HepG2 (cell line): ENCODE results near the gene CR1L. TPM values are rescaled to one million over a fixed set of nuclear protein-coding genes. Genes with fewer than 3 reads are reported as not detected.

Experiments used
- HHEX ChIP-seq: IDR thresholded peaks from 2 replicates; pipeline ENCODE4 v1.6.1; 2016; ENCODE audit warnings: control low read depth
- IKZF1 ChIP-seq: fragments of 450-650 bp; IDR thresholded peaks from 2 replicates; pipeline ENCODE4 v1.7.1; 2016
- KDM3A ChIP-seq: IDR thresholded peaks from 2 replicates; pipeline ENCODE4 v1.6.1; 2018; ENCODE audit warnings: low read depth, missing compliant biosample characterization
- MAF1 ChIP-seq: sonication (generic); formaldehyde crosslinking; IDR thresholded peaks from 2 replicates; pipeline ENCODE4 v1.5.0; 2020; ENCODE audit warnings: missing genetic modification reagents, borderline replicate concordance
- MIXL1 ChIP-seq: IDR thresholded peaks from 2 replicates; pipeline ENCODE4 v1.6.1; 2016
- PHB2 ChIP-seq: fragments of 450-650 bp; IDR thresholded peaks from 2 replicates; pipeline ENCODE4 v1.6.1; 2018; ENCODE audit not compliant: partially characterized antibody
- SALL2 ChIP-seq: sonication (generic); formaldehyde crosslinking; IDR thresholded peaks from 2 replicates; pipeline ENCODE4 v1.8.1; 2023; ENCODE audit warnings: mild to moderate bottlenecking, missing genetic modification reagents, inconsistent platforms
- SMAD3 ChIP-seq: sonication (generic); formaldehyde crosslinking; IDR thresholded peaks from 2 replicates; pipeline ENCODE4 v1.4.0; 2020; ENCODE audit warnings: missing genetic modification reagents
- SPEN ChIP-seq: sonication (generic); formaldehyde crosslinking; IDR thresholded peaks from 2 replicates; pipeline ENCODE4 v1.5.1; 2020; ENCODE audit warnings: low read depth, mild to moderate bottlenecking, missing genetic modification reagents
- ZNF468 ChIP-seq: sonication (generic); formaldehyde crosslinking; IDR thresholded peaks from 2 replicates; pipeline ENCODE4 v1.8.0; 2022; ENCODE audit warnings: mild to moderate bottlenecking, moderate library complexity, missing genetic modification reagents
- ZNF776 ChIP-seq: sonication (generic); formaldehyde crosslinking; IDR thresholded peaks from 2 replicates; pipeline ENCODE4 v1.4.0; 2020; ENCODE audit warnings: mild to moderate bottlenecking, missing genetic modification reagents
- ZSCAN30 ChIP-seq: sonication (generic); formaldehyde crosslinking; IDR thresholded peaks from 2 replicates; pipeline ENCODE4 v1.5.0; 2020; ENCODE audit warnings: mild to moderate bottlenecking, missing genetic modification reagents
- ZSCAN31 ChIP-seq: sonication (generic); formaldehyde crosslinking; IDR thresholded peaks from 2 replicates; pipeline ENCODE4 v1.5.0; 2020; ENCODE audit warnings: low read depth, mild to moderate bottlenecking, missing genetic modification reagents
- polyA plus RNA-seq, 8 experiments: library from polyadenylated mRNA; depleted of rRNA in 3 of 8; stranded (reverse) in 7 of 8; unstranded in 1 of 8; fragments of >200 nt; fragmentation: Illumina TruSeq in 4 of 8; extraction: Trizol in 4 of 8; gene quantifications; 2 replicates each; pipeline versions ENCODE4 v1.2.1 to v1.2.3, GENCODE V29; 2011 to 2016; ENCODE audit warnings: low read depth in 4 of 8, missing spikeins in 1 of 8, mixed read lengths in 1 of 8; ENCODE audit not compliant: insufficient read depth in 1 of 8
- total RNA-seq, 5 experiments: library from RNA; depleted of rRNA; stranded (reverse); fragments of >200 nt; fragmentation: Illumina TruSeq; extraction: Trizol; gene quantifications; 2 replicates each; pipeline ENCODE4 v1.2.3, GENCODE V29; 2016; ENCODE audit warnings: low read depth in 1 of 5
- TF ChIP-seq, protein P1 (sequence below): sonication (generic); formaldehyde crosslinking; IDR thresholded peaks from 2 replicates; pipeline ENCODE4 v1.9.0; 2021; ENCODE audit warnings: missing genetic modification reagents, borderline replicate concordance
- TF ChIP-seq, protein P2 (sequence below): fragments of 450-650 bp; IDR thresholded peaks from 2 replicates; pipeline ENCODE4 v1.6.1; 2017
- TF ChIP-seq, protein P3 (sequence below): sonication (generic); formaldehyde crosslinking; IDR thresholded peaks from 2 replicates; pipeline ENCODE4 v1.5.1; 2020; ENCODE audit warnings: missing genetic modification reagents, mild to moderate bottlenecking, borderline replicate concordance
- TF ChIP-seq, protein P4 (sequence below): sonication (generic); formaldehyde crosslinking; IDR thresholded peaks from 2 replicates; pipeline ENCODE4 v1.4.0; 2020; ENCODE audit warnings: missing genetic modification reagents, borderline replicate concordance
- TF ChIP-seq, protein P5 (sequence below): sonication (generic); formaldehyde crosslinking; conservative IDR thresholded peaks from 2 replicates; pipeline ENCODE4 v1.4.0; 2020; ENCODE audit warnings: missing genetic modification reagents
- TF ChIP-seq, protein P6 (sequence below): sonication (generic); formaldehyde crosslinking; IDR thresholded peaks from 2 replicates; pipeline ENCODE4 v1.4.0; 2020; ENCODE audit warnings: missing genetic modification reagents; ENCODE audit errors: not compliant biosample characterization

CR1L gene
- total and polyA plus RNA-seq, 2 of the 13 experiments (the other 11 are each of a cell fraction or from before 2014, with no cell fraction given) = not detected

DNA sequence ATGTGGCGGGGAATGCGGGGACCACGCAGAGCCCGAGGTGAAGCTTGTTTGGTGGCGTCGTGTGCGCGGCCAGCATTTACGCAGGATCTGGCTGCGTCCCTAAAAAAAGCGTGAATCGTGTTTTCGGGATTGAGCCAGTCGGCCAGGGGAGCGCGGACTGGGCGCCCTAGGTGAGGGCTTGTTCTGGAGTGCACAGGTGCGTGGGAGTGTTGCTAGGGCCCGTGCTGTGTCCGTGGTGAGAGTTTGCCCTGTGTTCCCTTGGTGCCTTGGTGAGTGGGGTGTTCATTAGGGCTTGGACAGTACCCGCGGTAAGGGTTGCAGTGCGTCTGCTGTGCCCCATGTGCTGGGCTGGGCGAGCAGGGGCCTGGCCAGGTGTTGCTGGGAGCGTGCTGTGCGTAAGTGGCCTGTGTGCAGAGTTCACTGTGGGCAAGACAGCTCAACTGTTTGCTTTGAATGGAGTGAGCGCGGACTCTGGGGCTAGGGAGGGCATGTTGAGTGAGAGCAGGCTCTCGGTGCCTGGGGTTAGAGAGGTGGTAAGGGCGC, 107.6 kb downstream of the CR1L start (continued):
- TF ChIP-seq, protein P1, sequence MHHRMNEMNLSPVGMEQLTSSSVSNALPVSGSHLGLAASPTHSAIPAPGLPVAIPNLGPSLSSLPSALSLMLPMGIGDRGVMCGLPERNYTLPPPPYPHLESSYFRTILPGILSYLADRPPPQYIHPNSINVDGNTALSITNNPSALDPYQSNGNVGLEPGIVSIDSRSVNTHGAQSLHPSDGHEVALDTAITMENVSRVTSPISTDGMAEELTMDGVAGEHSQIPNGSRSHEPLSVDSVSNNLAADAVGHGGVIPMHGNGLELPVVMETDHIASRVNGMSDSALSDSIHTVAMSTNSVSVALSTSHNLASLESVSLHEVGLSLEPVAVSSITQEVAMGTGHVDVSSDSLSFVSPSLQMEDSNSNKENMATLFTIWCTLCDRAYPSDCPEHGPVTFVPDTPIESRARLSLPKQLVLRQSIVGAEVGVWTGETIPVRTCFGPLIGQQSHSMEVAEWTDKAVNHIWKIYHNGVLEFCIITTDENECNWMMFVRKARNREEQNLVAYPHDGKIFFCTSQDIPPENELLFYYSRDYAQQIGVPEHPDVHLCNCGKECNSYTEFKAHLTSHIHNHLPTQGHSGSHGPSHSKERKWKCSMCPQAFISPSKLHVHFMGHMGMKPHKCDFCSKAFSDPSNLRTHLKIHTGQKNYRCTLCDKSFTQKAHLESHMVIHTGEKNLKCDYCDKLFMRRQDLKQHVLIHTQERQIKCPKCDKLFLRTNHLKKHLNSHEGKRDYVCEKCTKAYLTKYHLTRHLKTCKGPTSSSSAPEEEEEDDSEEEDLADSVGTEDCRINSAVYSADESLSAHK = no peak
- TF ChIP-seq IKZF1 (no peak), ZNF468 (no peak), KDM3A (CRISPR knock-in tag) (no peak), ZSCAN31 (CRISPR knock-in tag) (no peak), SMAD3 (CRISPR knock-in tag) (no peak), PHB2 (no peak), MAF1 (CRISPR knock-in tag) (no peak), SPEN (peak; percentile 80; the same call in 1 of the 2 replicates), ZNF776 (CRISPR knock-in tag) (no peak), SALL2 (CRISPR knock-in tag) (0 out of 2 replicates have a peak, but pooled peaks have one; percentile 24), HHEX (0 out of 2 replicates have a peak, but pooled peaks have one; percentile 33), ZSCAN30 (CRISPR knock-in tag) (0 out of 2 replicates have a peak, but pooled peaks have one; percentile 65), MIXL1 (CRISPR knock-in tag) (peak; percentile 25; the same call in 1 of the 2 replicates)
- TF ChIP-seq, protein P2, sequence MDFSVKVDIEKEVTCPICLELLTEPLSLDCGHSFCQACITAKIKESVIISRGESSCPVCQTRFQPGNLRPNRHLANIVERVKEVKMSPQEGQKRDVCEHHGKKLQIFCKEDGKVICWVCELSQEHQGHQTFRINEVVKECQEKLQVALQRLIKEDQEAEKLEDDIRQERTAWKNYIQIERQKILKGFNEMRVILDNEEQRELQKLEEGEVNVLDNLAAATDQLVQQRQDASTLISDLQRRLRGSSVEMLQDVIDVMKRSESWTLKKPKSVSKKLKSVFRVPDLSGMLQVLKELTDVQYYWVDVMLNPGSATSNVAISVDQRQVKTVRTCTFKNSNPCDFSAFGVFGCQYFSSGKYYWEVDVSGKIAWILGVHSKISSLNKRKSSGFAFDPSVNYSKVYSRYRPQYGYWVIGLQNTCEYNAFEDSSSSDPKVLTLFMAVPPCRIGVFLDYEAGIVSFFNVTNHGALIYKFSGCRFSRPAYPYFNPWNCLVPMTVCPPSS = no peak
- TF ChIP-seq, protein P3, sequence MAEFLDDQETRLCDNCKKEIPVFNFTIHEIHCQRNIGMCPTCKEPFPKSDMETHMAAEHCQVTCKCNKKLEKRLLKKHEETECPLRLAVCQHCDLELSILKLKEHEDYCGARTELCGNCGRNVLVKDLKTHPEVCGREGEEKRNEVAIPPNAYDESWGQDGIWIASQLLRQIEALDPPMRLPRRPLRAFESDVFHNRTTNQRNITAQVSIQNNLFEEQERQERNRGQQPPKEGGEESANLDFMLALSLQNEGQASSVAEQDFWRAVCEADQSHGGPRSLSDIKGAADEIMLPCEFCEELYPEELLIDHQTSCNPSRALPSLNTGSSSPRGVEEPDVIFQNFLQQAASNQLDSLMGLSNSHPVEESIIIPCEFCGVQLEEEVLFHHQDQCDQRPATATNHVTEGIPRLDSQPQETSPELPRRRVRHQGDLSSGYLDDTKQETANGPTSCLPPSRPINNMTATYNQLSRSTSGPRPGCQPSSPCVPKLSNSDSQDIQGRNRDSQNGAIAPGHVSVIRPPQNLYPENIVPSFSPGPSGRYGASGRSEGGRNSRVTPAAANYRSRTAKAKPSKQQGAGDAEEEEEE (CRISPR knock-in tag) = no peak
- TF ChIP-seq, protein P4, sequence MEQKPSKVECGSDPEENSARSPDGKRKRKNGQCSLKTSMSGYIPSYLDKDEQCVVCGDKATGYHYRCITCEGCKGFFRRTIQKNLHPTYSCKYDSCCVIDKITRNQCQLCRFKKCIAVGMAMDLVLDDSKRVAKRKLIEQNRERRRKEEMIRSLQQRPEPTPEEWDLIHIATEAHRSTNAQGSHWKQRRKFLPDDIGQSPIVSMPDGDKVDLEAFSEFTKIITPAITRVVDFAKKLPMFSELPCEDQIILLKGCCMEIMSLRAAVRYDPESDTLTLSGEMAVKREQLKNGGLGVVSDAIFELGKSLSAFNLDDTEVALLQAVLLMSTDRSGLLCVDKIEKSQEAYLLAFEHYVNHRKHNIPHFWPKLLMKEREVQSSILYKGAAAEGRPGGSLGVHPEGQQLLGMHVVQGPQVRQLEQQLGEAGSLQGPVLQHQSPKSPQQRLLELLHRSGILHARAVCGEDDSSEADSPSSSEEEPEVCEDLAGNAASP (CRISPR knock-in tag) = no peak
- TF ChIP-seq, protein P5, sequence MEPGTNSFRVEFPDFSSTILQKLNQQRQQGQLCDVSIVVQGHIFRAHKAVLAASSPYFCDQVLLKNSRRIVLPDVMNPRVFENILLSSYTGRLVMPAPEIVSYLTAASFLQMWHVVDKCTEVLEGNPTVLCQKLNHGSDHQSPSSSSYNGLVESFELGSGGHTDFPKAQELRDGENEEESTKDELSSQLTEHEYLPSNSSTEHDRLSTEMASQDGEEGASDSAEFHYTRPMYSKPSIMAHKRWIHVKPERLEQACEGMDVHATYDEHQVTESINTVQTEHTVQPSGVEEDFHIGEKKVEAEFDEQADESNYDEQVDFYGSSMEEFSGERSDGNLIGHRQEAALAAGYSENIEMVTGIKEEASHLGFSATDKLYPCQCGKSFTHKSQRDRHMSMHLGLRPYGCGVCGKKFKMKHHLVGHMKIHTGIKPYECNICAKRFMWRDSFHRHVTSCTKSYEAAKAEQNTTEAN (CRISPR knock-in tag) = no peak; the same call in 1 of the 2 replicates
- TF ChIP-seq, protein P6, sequence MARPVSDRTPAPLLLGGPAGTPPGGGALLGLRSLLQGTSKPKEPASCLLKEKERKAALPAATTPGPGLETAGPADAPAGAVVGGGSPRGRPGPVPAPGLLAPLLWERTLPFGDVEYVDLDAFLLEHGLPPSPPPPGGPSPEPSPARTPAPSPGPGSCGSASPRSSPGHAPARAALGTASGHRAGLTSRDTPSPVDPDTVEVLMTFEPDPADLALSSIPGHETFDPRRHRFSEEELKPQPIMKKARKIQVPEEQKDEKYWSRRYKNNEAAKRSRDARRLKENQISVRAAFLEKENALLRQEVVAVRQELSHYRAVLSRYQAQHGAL (CRISPR knock-in tag) = peak; percentile 77
